Endothelial cell of umbilical vein (primary cell): ENCODE results near the gene SLC22A23. TPM values are rescaled to one million over a fixed set of nuclear protein-coding genes. Genes with fewer than 3 reads are reported as not detected.

Experiments used
- BruUV-seq: library from RNA; stranded (reverse); fragments of 400-500 nt; replicated peaks from 2 replicates; lab custom pipeline; 2021; lab: Mats Ljungman, UMichigan
- CTCF ChIA-PET: fragments of 300-600, 350-600 bp; sonication (Branson Sonifier 250); formaldehyde crosslinking; loops from one replicate; lab custom pipeline; 2021; ENCODE audit warnings: antibody characterized with exemption, inconsistent platforms; lab: Charles Lee
- POLR2A ChIA-PET: fragments of 300-600, 350-600 bp; sonication (Branson Sonifier 250); formaldehyde crosslinking; loops from one replicate; lab custom pipeline; 2021; ENCODE audit warnings: antibody characterized with exemption, inconsistent platforms; lab: Charles Lee
- DNase-seq: peaks from one replicate; pipeline ENCODE4 v3.0.0-alpha.2; 2011; ENCODE audit warnings: low read depth, low spot score
- FAIRE-seq: peaks from 2 replicates; lab custom pipeline; 2011; peaks lifted over from hg19 to GRCh38; lab: Jason Lieb, UNC
- H2AFZ ChIP-seq: 2 replicates; pipeline ENCODE4 v1.6.0; 2012; ENCODE audit warnings: low read depth, low read length, control low read depth, inconsistent platforms
- H3K27ac ChIP-seq: 2 replicates; pipeline ENCODE4 v1.5.1; 2011; ENCODE audit warnings: low read depth, mild to moderate bottlenecking, control low read depth, low read length, moderate library complexity; ENCODE audit not compliant: insufficient read depth
- H3K27me3 ChIP-seq, 2 experiments: 2 replicates each; pipeline versions ENCODE4 v1.6.0 to v1.6.1; 2011; ENCODE audit warnings: low read length in 2 of 2, mixed read lengths in 1 of 2; ENCODE audit not compliant: control insufficient read depth in 2 of 2, insufficient read depth in 2 of 2
- H3K36me3 ChIP-seq, 2 experiments: 2 replicates in 1 of 2; 3 replicates in 1 of 2; pipeline ENCODE4 v1.5.1; 2011; ENCODE audit warnings: low read length in 2 of 2, mild to moderate bottlenecking in 1 of 2, moderate library complexity in 1 of 2; ENCODE audit not compliant: control insufficient read depth in 2 of 2, insufficient read depth in 2 of 2; ENCODE audit errors: extremely low read depth in 1 of 2
- H3K4me1 ChIP-seq: 3 replicates; pipeline ENCODE4 v1.5.1; 2011; ENCODE audit warnings: mild to moderate bottlenecking, low read length; ENCODE audit not compliant: control insufficient read depth, insufficient read depth; ENCODE audit errors: extremely low read depth
- H3K4me2 ChIP-seq: 2 replicates; pipeline ENCODE4 v1.6.1; 2011; ENCODE audit warnings: low read length, control low read depth, mixed read lengths; ENCODE audit not compliant: insufficient read depth
- H3K4me3 ChIP-seq, 3 experiments: fragments of 200-600 bp in 1 of 3; sonication (generic), shearing (Covaris generic) in 1 of 3; replicated peaks in 1 of 3; 2 replicates each; pipeline ENCODE4 v1.5.1; 2011 to 2016; ENCODE audit warnings: control low read depth in 3 of 3, low read length in 3 of 3, mild to moderate bottlenecking in 2 of 3, inconsistent platforms in 1 of 3, low read depth in 1 of 3, moderate library complexity in 1 of 3; ENCODE audit not compliant: insufficient read depth in 1 of 3
- H3K79me2 ChIP-seq: 2 replicates; pipeline ENCODE4 v1.6.0; 2012; ENCODE audit warnings: low read length, inconsistent platforms; ENCODE audit not compliant: control insufficient read depth, insufficient read depth
- H3K9ac ChIP-seq: replicated peaks from 2 replicates; pipeline ENCODE3; 2011; ENCODE audit warnings: low read length, control low read depth; ENCODE audit not compliant: insufficient read depth; ENCODE audit errors: extremely low read depth
- H3K9me1 ChIP-seq: replicated peaks from 3 replicates; pipeline ENCODE4 v1.6.0; 2011; ENCODE audit warnings: mild to moderate bottlenecking, low read length; ENCODE audit not compliant: control insufficient read depth, insufficient read depth; ENCODE audit errors: extremely low read depth
- H3K9me3 ChIP-seq: replicated peaks from 2 replicates; pipeline ENCODE4 v1.5.1; 2012; ENCODE audit warnings: low read length, inconsistent platforms; ENCODE audit not compliant: control insufficient read depth, insufficient read depth
- H4K20me1 ChIP-seq: replicated peaks from 2 replicates; pipeline ENCODE3; 2011; ENCODE audit warnings: mild to moderate bottlenecking, low read length; ENCODE audit not compliant: control insufficient read depth, insufficient read depth; ENCODE audit errors: extremely low read depth
- EZH2 ChIP-seq: IDR thresholded peaks from 2 replicates; pipeline ENCODE4 v1.6.1; 2012; ENCODE audit warnings: borderline replicate concordance, low read depth, mild to moderate bottlenecking, moderate library complexity, low read length, inconsistent platforms; ENCODE audit not compliant: severe bottlenecking
- FOS ChIP-seq: IDR thresholded peaks from 2 replicates; pipeline ENCODE4 v1.6.1; 2011; ENCODE audit warnings: mild to moderate bottlenecking, low read length, moderate library complexity, borderline replicate concordance; ENCODE audit not compliant: insufficient read depth
- GATA2 ChIP-seq: IDR thresholded peaks from 2 replicates; pipeline ENCODE4 v1.7.0; 2011; ENCODE audit warnings: low read depth, mild to moderate bottlenecking, moderate library complexity, mixed read lengths, low read length; ENCODE audit not compliant: insufficient read length, insufficient read depth
- JUN ChIP-seq: IDR thresholded peaks from 2 replicates; pipeline ENCODE4 v1.6.1; 2011; ENCODE audit warnings: borderline replicate concordance, low read depth; ENCODE audit not compliant: insufficient read length, insufficient read depth
- MYC ChIP-seq: IDR thresholded peaks from one replicate; pipeline ENCODE4 v1.6.1; 2011; ENCODE audit warnings: mild to moderate bottlenecking, low read depth, low read length
- POLR2A ChIP-seq: IDR thresholded peaks from 2 replicates; pipeline ENCODE4 v1.6.1; 2012; ENCODE audit warnings: low read depth, mild to moderate bottlenecking, control low read depth, low read length
- POLR2AphosphoS5 ChIP-seq: IDR thresholded peaks from 2 replicates; pipeline ENCODE4 v1.6.1; 2012; ENCODE audit warnings: low read depth, mild to moderate bottlenecking, control low read depth, low read length, moderate library complexity; ENCODE audit not compliant: insufficient read depth
- dilution Hi-C: fragments of 300-500 bp; cut with MboI; formaldehyde crosslinking; loops from one replicate; pipeline ENCODE4 v1.15.0; 2019; ENCODE audit warnings: low sequenced_read_pairs; ENCODE audit not compliant: extremely low pct_ligation_motif_present
- intact Hi-C: fragments of 100-400 bp; cut with micrococcal nuclease; formaldehyde crosslinking; loops from one replicate; pipeline ENCODE4 v1.10.0; 2022
- polyA plus RNA-seq, 4 experiments: library from polyadenylated mRNA; depleted of rRNA in 3 of 4; stranded (reverse) in 3 of 4; unstranded in 1 of 4; fragments of >200 nt; gene quantifications; 2 replicates each; pipeline versions ENCODE4 v1.2.1 to v1.2.3, GENCODE V29; 2011 to 2012; ENCODE audit warnings: missing spikeins in 1 of 4
- total RNA-seq: library from RNA; stranded (reverse); gene quantifications from 2 replicates; pipeline ENCODE4 v1.2.3, GENCODE V29; 2021
- TF ChIP-seq, protein P1 (sequence below), 2 donors: IDR thresholded peaks; 1 replicate in 1 of 2; 2 replicates in 1 of 2; pipeline ENCODE4 v1.5.1; 2011; ENCODE audit warnings: low read length in 2 of 2, mild to moderate bottlenecking in 2 of 2, moderate library complexity in 2 of 2, control low read depth in 1 of 2, inconsistent platforms in 1 of 2, low read depth in 1 of 2; ENCODE audit not compliant: insufficient read depth in 1 of 2; ENCODE audit errors: extremely low read depth in 1 of 2
- TF ChIP-seq, protein P2 (sequence below): IDR thresholded peaks from 2 replicates; pipeline ENCODE4 v1.6.1; 2011; ENCODE audit not compliant: insufficient read depth, insufficient read length

SLC22A23 gene
- total and polyA plus RNA-seq, 2 donors (not counting 3 experiments of a cell fraction or from before 2014, with no cell fraction given): 4.2 to 14.3 TPM

DNA sequence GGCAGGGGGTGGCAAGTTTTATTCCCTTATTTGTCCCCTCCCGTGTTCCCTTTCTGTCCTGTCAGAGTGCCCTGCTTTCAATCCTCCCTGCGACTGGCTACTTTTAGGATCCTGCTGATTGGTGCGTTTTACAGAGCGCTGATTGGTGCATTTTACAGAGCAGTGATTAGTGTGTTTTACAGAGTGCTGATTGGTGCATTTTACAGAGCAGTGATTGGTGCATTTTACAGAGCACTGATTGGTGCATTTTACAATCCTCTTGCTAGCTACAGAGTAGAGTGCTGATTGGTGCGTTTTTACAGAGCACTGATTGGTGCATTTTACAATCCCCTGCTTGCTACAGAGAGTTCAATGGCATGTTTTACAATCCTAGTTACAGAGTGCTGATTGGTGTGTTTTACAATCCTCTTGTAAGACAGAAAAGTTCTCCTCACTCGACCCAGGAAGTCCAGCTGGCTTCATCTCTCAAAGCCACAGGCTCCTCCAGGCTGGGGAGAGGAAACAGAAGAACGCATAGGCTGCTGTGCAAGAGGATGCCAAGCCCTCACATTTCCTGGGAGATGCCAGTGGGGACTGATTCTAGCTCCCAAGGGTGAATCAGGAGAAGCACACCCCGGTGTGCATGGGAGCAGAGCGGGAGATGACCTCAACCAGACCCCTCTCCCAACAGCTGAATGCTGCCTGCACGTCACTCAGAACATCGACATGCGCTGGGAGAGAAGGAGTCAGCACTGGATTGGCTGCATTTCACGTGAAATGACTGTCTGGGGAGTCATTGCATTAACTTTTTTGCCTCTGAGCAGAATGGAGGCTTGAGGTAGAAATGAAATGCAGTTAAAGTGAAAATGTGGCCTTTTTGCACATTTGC, 48.3 kb upstream of the SLC22A23 start:
- H3K9me1 ChIP-seq: no peaks in the 10 kb centered on the region
- TF ChIP-seq MYC (no peak), FOS (no peak), POLR2AphosphoS5 (no peak), JUN (no peak), GATA2 (no peak), EZH2 (no peak), POLR2A (no peak)
- TF ChIP-seq, protein P1, sequence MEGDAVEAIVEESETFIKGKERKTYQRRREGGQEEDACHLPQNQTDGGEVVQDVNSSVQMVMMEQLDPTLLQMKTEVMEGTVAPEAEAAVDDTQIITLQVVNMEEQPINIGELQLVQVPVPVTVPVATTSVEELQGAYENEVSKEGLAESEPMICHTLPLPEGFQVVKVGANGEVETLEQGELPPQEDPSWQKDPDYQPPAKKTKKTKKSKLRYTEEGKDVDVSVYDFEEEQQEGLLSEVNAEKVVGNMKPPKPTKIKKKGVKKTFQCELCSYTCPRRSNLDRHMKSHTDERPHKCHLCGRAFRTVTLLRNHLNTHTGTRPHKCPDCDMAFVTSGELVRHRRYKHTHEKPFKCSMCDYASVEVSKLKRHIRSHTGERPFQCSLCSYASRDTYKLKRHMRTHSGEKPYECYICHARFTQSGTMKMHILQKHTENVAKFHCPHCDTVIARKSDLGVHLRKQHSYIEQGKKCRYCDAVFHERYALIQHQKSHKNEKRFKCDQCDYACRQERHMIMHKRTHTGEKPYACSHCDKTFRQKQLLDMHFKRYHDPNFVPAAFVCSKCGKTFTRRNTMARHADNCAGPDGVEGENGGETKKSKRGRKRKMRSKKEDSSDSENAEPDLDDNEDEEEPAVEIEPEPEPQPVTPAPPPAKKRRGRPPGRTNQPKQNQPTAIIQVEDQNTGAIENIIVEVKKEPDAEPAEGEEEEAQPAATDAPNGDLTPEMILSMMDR (IDR thresholded peaks at IDR 0.05; ENCODE audit: extremely low read depth in 1 of 2, insufficient read depth in 1 of 2, low read depth in 1 of 2, low read length in 2 of 2): no peak
- TF ChIP-seq, protein P2, sequence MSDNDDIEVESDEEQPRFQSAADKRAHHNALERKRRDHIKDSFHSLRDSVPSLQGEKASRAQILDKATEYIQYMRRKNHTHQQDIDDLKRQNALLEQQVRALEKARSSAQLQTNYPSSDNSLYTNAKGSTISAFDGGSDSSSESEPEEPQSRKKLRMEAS: no peak
- no peaks in the 10 kb centered on the region for H3K79me2 ChIP-seq
- ChIA-PET CTCF (no interaction called here), POLR2A (no interaction called here)
- FAIRE-seq (no peak), DNase-seq (no peak)
- dilution Hi-C loops (no loop called here), intact Hi-C loops (no loop called here)
- H3K36me3 ChIP-seq: no peaks in the 10 kb centered on the region
- no TSS peak for BruUV-seq
- no peak overlapping the region for H3K27ac ChIP-seq
- H3K27me3 ChIP-seq: peaks cover 2 to 14% of the 10 kb centered on the region in 2 experiments
- no peak overlapping the region for H3K4me3 ChIP-seq
- no peaks in the 10 kb centered on the region for H3K9me3 ChIP-seq
- no peaks in the 10 kb centered on the region for H3K4me1 ChIP-seq
- H3K9ac ChIP-seq: no peak overlapping the region
- H3K4me2 ChIP-seq: no peak overlapping the region
- H4K20me1 ChIP-seq: no peaks in the 10 kb centered on the region
- no peak overlapping the region for H2AFZ ChIP-seq
